Neural crest cell (in vitro differentiated cells): Measurements from ENCODE around the gene EXOC6B. TPM values are rescaled to one million over a fixed set of nuclear protein-coding genes. Genes with fewer than 3 reads are reported as not detected.
"Not testable (repeated sequence)": the region's sequence is repeated elsewhere in the genome, so short reads cannot be mapped to it uniquely, and the experiment has no call there.

Source experiments
- DNase-seq: peaks from one replicate; pipeline ENCODE4 v3.0.0; 2021; ENCODE audit warnings: low read depth, mixed read lengths, low spot score
- H3K27ac Mint-ChIP-seq: one replicate; pipeline ENCODE4 v1.8.0; 2021; ENCODE audit warnings: mild to moderate bottlenecking, mixed read lengths; ENCODE audit not compliant: unreplicated experiment
- H3K27me3 Mint-ChIP-seq: 2 replicates; pipeline ENCODE4 v1.8.0; 2021; ENCODE audit warnings: low read depth, mild to moderate bottlenecking, mixed read lengths
- H3K36me3 Mint-ChIP-seq: 2 replicates; pipeline ENCODE4 v1.8.0; 2021; ENCODE audit warnings: low read depth, mild to moderate bottlenecking, mixed read lengths
- H3K4me1 Mint-ChIP-seq: 2 replicates; pipeline ENCODE4 v1.8.0; 2021; ENCODE audit warnings: mixed read lengths
- H3K4me3 Mint-ChIP-seq: one replicate; pipeline ENCODE4 v1.8.0; 2021; ENCODE audit warnings: mild to moderate bottlenecking, mixed read lengths
- H3K9me3 Mint-ChIP-seq: 2 replicates; pipeline ENCODE4 v1.8.0; 2021; ENCODE audit warnings: mixed read lengths
- CTCF ChIP-seq: fragments of 200-600 bp; sonication (generic); conservative IDR thresholded peaks from 2 replicates; pipeline ENCODE4 v1.5.0; 2021; ENCODE audit warnings: antibody characterized with exemption, mild to moderate bottlenecking
- total RNA-seq: library from RNA; stranded (reverse); gene quantifications from 2 replicates; pipeline ENCODE4 v1.2.1, GENCODE V29; 2021

EXOC6B gene
- total RNA-seq, 1 donor from 2014 or later, result 28.2 TPM

- peaks cover 5% of the 10 kb centered on the region for H3K36me3 Mint-ChIP-seq
- no peak overlapping the region for H3K27ac Mint-ChIP-seq
- DNase-seq, result no peak
- H3K4me3 Mint-ChIP-seq, result no peak overlapping the region
- no peaks in the 10 kb centered on the region for H3K27me3 Mint-ChIP-seq
- H3K4me1 Mint-ChIP-seq, result peaks cover 19% of the 10 kb centered on the region
- no peaks in the 10 kb centered on the region for H3K9me3 Mint-ChIP-seq
- no peak for TF ChIP-seq CTCF
Measured at GRCh38 chr2:72562451-72563153, 263.2 kb downstream of the EXOC6B start.

- H3K4me1 Mint-ChIP-seq, result peaks cover 19% of the 10 kb centered on the region
- H3K4me3 Mint-ChIP-seq, result no peak overlapping the region
- DNase-seq, result no peak
- no peak for TF ChIP-seq CTCF
- H3K27me3 Mint-ChIP-seq, result no peaks in the 10 kb centered on the region
- H3K9me3 Mint-ChIP-seq, result no peaks in the 10 kb centered on the region
- no peak overlapping the region for H3K27ac Mint-ChIP-seq
- peaks cover 5% of the 10 kb centered on the region for H3K36me3 Mint-ChIP-seq
Measured at GRCh38 chr2:72561621-72562318, 264.1 kb downstream of the EXOC6B start.

- DNase-seq, result no peak
Measured at GRCh38 chr2:72555943-72556342, 269.9 kb downstream of the EXOC6B start.

DNA sequence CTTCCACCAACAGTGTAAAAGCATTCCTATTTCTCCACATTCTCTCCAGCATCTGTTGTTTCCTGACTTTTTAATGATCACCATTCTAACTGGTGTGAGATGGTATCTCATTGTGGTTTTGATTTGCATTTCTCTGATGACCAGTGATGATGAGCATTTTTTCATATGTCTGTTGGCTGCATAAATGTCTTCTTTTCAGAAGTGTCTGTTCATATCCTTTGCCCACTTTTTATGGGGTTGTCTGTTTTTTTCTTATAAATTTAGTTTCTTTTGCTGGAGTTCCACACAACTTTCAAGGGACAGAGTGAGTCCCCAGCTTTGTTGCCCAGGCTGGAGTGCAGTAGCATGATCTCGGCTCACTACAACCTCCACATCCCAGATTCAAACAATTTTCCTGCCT is 270.5 kb downstream of the EXOC6B start:
- H3K4me3 Mint-ChIP-seq, H3K27ac Mint-ChIP-seq, H3K9me3 Mint-ChIP-seq, H3K4me1 Mint-ChIP-seq, DNase-seq, H3K36me3 Mint-ChIP-seq, H3K27me3 Mint-ChIP-seq: not testable (repeated sequence)

More at GRCh38 chr2:72555943-72556342, 269.9 kb downstream of the EXOC6B start:
- Mint-ChIP-seq H3K4me3 (no peak overlapping the region), H3K36me3 (peaks cover 7% of the 10 kb centered on the region), H3K9me3 (no peaks in the 10 kb centered on the region), H3K27me3 (no peaks in the 10 kb centered on the region), H3K4me1 (no peaks in the 10 kb centered on the region), H3K27ac (no peak overlapping the region)
- no peak for TF ChIP-seq CTCF

DNA sequence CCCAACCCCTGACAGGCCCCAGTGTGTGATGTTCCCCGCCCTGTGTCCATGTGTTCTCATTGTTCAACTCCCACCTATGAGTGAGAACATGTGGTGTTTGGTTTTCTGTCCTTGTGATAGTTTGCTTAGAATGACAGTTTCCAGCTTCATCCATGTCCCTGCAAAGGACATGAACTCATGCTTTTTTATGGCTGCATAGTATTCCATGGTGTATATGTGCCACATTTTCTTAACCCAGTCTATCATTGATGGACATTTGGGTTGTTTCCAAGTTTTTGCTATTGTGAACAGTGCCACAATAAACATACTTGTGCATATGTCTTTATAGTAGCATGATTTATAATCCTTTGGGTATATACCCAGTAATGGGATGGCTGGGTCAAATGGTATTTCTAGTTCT is 270.9 kb downstream of the EXOC6B start:
- H3K4me1 Mint-ChIP-seq, H3K4me3 Mint-ChIP-seq, H3K9me3 Mint-ChIP-seq, H3K27ac Mint-ChIP-seq, H3K36me3 Mint-ChIP-seq, DNase-seq, H3K27me3 Mint-ChIP-seq: not testable (repeated sequence)

GRCh38 chr2:72554381-72554780 is 271.5 kb downstream of the EXOC6B start:
- H3K36me3 Mint-ChIP-seq, result peaks cover 7% of the 10 kb centered on the region
- no peak for TF ChIP-seq CTCF
- DNase-seq, result no peak
- H3K9me3 Mint-ChIP-seq, result no peaks in the 10 kb centered on the region
- no peak overlapping the region for H3K4me3 Mint-ChIP-seq
- H3K27me3 Mint-ChIP-seq, result no peaks in the 10 kb centered on the region
- no peak overlapping the region for H3K27ac Mint-ChIP-seq
- no peaks in the 10 kb centered on the region for H3K4me1 Mint-ChIP-seq
